ENCODE data around the gene SUOX.

GRCh38 chr12:55965941-55966407 lies 31.1 kb upstream of the SUOX start, which contains the start of gene PMEL:
- TF ChIP-seq CTCF (IDR thresholded peaks at IDR 0.05): no peak
- no peak for TF ChIP-seq POLR2AphosphoS5 (IDR thresholded peaks at IDR 0.05)

All from prostate gland (tissue), 2 donors.